Nephron (organoid): ENCODE results near the gene MSLN.

ENCODE experiments used
- H3K27ac Mint-ChIP-seq, 3 experiments: 2 replicates each; pipeline ENCODE4 v1.8.0; 2020; ENCODE audit warnings: mixed read lengths in 3 of 3, mild to moderate bottlenecking in 2 of 3, moderate library complexity in 1 of 3
- H3K27me3 Mint-ChIP-seq: 2 replicates; pipeline ENCODE4 v1.8.0; 2021; ENCODE audit warnings: low read depth, mild to moderate bottlenecking, moderate library complexity, mixed read lengths
- H3K36me3 Mint-ChIP-seq: 2 replicates; pipeline ENCODE4 v1.8.0; 2020; ENCODE audit warnings: low read depth, mixed read lengths
- H3K4me1 Mint-ChIP-seq: 2 replicates; pipeline ENCODE4 v1.8.0; 2020; ENCODE audit warnings: mixed read lengths
- H3K4me3 Mint-ChIP-seq, 3 experiments: 2 replicates each; pipeline ENCODE4 v1.8.0; 2020; ENCODE audit warnings: mild to moderate bottlenecking in 3 of 3, mixed read lengths in 3 of 3, moderate library complexity in 2 of 3
- H3K9me3 Mint-ChIP-seq: 2 replicates; pipeline ENCODE4 v1.8.0; 2020; ENCODE audit warnings: mixed read lengths
- CTCF ChIP-seq, 3 experiments: fragments of 200-600 bp; sonication (generic); IDR thresholded peaks; one replicate each; pipeline ENCODE4 v1.5.0; 2021; ENCODE audit warnings: antibody characterized with exemption in 3 of 3; ENCODE audit not compliant: unreplicated experiment in 3 of 3

MSLN gene

GRCh38 chr16:799948-800833, 39.7 kb downstream of the MSLN start, which contains the start of gene GNG13:
TSS of gene GNG13 (minus strand) at chr16:800734. CDS start at chr16:799077, 1,657 bp downstream.
- H3K27ac Mint-ChIP-seq, result no peak within 1 kb of the TSS
- H3K36me3 Mint-ChIP-seq, result peaks cover 3% of the 10 kb centered on the region
- no peaks in the 10 kb centered on the region for H3K9me3 Mint-ChIP-seq
- peaks cover 7% of the 10 kb centered on the region for H3K4me1 Mint-ChIP-seq
- TF ChIP-seq CTCF (IDR thresholded peaks at IDR 0.05; ENCODE audit: unreplicated experiment in 3 of 3), result no peak
- no peak within 1 kb of the TSS for H3K4me3 Mint-ChIP-seq
- H3K27me3 Mint-ChIP-seq, result peaks cover 49% of the 10 kb centered on the region

GRCh38 chr16:800834-801511, 40.4 kb downstream of the MSLN start:
- Mint-ChIP-seq H3K4me1 (peaks cover 7% of the 10 kb centered on the region), H3K27ac (no peak overlapping the region), H3K36me3 (peaks cover 3% of the 10 kb centered on the region), H3K9me3 (no peaks in the 10 kb centered on the region), H3K27me3 (peaks cover 49% of the 10 kb centered on the region), H3K4me3 (no peak overlapping the region)
- TF ChIP-seq CTCF (IDR thresholded peaks at IDR 0.05; ENCODE audit: unreplicated experiment in 3 of 3), result no peak

GRCh38 chr16:801584-802363, 41.2 kb downstream of the MSLN start:
- Mint-ChIP-seq H3K4me3 (no peak overlapping the region), H3K27ac (no peak overlapping the region), H3K9me3 (no peaks in the 10 kb centered on the region), H3K27me3 (peaks cover 49% of the 10 kb centered on the region), H3K4me1 (peaks cover 7% of the 10 kb centered on the region), H3K36me3 (peaks cover 3% of the 10 kb centered on the region)
- TF ChIP-seq CTCF (IDR thresholded peaks at IDR 0.05; ENCODE audit: unreplicated experiment in 3 of 3), result no peak

- Mint-ChIP-seq H3K27ac (no peak overlapping the region), H3K4me1 (peaks cover 7% of the 10 kb centered on the region), H3K4me3 (no peak overlapping the region), H3K27me3 (peaks cover 48% of the 10 kb centered on the region), H3K9me3 (no peaks in the 10 kb centered on the region), H3K36me3 (peaks cover 3% of the 10 kb centered on the region)
- no peak for TF ChIP-seq CTCF (IDR thresholded peaks at IDR 0.05; ENCODE audit: unreplicated experiment in 3 of 3)
Measured at GRCh38 chr16:802461-802860, 41.9 kb downstream of the MSLN start.

- Mint-ChIP-seq H3K4me1 (peaks cover 12% of the 10 kb centered on the region), H3K36me3 (peaks cover 4% of the 10 kb centered on the region), H3K4me3 (no peak overlapping the region), H3K9me3 (peaks cover 3% of the 10 kb centered on the region), H3K27me3 (peaks cover 45% of the 10 kb centered on the region), H3K27ac (no peak overlapping the region)
- TF ChIP-seq CTCF (IDR thresholded peaks at IDR 0.05; ENCODE audit: unreplicated experiment in 3 of 3), result no peak
Measured at GRCh38 chr16:802914-803753, 42.6 kb downstream of the MSLN start.
